OCI-LY3 (cell line): ENCODE results near the gene GIT2.

Source experiments
- EZH2phosphoT487 ChIP-seq: fragments of 200-600 bp; shearing (Covaris generic); IDR thresholded peaks from 2 replicates; pipeline ENCODE4 v1.6.1; 2018; ENCODE audit warnings: antibody characterized with exemption, mixed run types, low read depth
- TF ChIP-seq, protein P1 (sequence below): fragments of 200-600, 300-600 bp; sonication (generic); IDR thresholded peaks from 2 replicates; pipeline ENCODE4 v1.5.1; 2014; ENCODE audit warnings: antibody characterized with exemption, low read length, low read depth

DNA sequence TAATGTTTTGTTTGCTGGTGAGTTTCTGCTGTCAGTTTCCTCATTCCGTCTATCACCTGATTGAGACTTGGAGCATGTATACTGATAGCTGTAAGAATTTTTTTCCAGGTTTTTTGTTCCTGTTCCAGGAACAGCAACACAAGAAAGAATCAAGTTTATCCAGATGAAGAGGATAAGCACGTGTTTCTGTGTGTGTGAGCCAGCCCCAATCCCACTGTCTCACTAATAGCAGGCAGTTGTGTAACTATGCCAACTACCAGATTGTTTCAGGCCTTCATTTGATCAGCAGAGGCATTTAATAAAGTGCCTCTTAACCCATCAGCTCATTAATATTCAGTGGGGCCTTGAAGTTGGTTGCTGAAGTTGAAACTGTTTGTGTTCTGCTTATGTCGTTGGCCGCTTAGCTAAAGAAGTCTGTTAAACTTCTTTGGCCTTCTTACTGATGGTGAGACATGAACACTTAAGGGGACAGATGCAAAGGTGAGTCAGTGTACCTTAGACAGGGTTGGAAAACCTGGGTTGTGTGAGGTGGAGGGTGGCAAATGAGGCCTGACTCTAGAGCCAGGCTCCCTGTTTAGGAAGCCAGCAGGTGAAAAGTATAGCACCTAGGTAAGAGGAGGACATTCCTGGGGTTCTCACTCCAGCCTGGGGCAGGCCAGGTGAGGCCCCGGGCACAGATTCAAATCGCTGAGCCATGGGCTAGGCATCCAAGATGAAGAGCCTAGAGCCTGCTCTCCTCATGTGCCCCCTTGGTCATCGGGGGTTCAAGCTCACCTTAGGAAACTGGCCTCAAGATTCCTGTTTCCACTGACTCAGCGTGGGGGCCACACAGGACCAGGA lies 6.7 kb upstream of the GIT2 start:
- TF ChIP-seq, protein P1, sequence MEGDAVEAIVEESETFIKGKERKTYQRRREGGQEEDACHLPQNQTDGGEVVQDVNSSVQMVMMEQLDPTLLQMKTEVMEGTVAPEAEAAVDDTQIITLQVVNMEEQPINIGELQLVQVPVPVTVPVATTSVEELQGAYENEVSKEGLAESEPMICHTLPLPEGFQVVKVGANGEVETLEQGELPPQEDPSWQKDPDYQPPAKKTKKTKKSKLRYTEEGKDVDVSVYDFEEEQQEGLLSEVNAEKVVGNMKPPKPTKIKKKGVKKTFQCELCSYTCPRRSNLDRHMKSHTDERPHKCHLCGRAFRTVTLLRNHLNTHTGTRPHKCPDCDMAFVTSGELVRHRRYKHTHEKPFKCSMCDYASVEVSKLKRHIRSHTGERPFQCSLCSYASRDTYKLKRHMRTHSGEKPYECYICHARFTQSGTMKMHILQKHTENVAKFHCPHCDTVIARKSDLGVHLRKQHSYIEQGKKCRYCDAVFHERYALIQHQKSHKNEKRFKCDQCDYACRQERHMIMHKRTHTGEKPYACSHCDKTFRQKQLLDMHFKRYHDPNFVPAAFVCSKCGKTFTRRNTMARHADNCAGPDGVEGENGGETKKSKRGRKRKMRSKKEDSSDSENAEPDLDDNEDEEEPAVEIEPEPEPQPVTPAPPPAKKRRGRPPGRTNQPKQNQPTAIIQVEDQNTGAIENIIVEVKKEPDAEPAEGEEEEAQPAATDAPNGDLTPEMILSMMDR, result no peak
- no peak for TF ChIP-seq EZH2phosphoT487
